ENCODE data around the gene MAP3K5.

MAP3K5 gene

GRCh38 chr6:136644597-136644952, 147.7 kb downstream of the MAP3K5 start:
- no peak for DNase-seq (ENCODE audit: low spot score)

GRCh38 chr6:136643850-136644596, 148.3 kb downstream of the MAP3K5 start:
- DNase-seq (ENCODE audit: low spot score): peak; percentile 83

GRCh38 chr6:136641873-136642465, 150.3 kb downstream of the MAP3K5 start:
- no peak for DNase-seq (ENCODE audit: low spot score)

GRCh38 chr6:136641166-136641565, 151.1 kb downstream of the MAP3K5 start:
- no peak for DNase-seq (ENCODE audit: low spot score)

GRCh38 chr6:136640132-136640915, 152.0 kb downstream of the MAP3K5 start:
- DNase-seq (ENCODE audit: low spot score): no peak

GRCh38 chr6:136639702-136640101, 152.6 kb downstream of the MAP3K5 start:
- DNase-seq (ENCODE audit: low spot score): no peak

- DNase-seq (ENCODE audit: low spot score): no peak
These were observed 156.7 kb downstream of the MAP3K5 start for GRCh38 chr6:136635615-136636014.

GRCh38 chr6:136633355-136633754, 158.9 kb downstream of the MAP3K5 start:
- DNase-seq (ENCODE audit: low spot score): no peak

GRCh38 chr6:136628996-136629395, 163.3 kb downstream of the MAP3K5 start:
- no peak for DNase-seq (ENCODE audit: low spot score)

GRCh38 chr6:136627191-136627590, 165.1 kb downstream of the MAP3K5 start:
- no peak for DNase-seq (ENCODE audit: low spot score)

GRCh38 chr6:136625293-136625692, 167.0 kb downstream of the MAP3K5 start:
- DNase-seq (ENCODE audit: low spot score): no peak

GRCh38 chr6:136624347-136624746, 167.9 kb downstream of the MAP3K5 start:
- no peak for DNase-seq (ENCODE audit: low spot score)

GRCh38 chr6:136618086-136618485, 174.2 kb downstream of the MAP3K5 start:
- DNase-seq (ENCODE audit: low spot score): no peak

- no peak for DNase-seq (ENCODE audit: low spot score)
These were observed 175.8 kb downstream of the MAP3K5 start for GRCh38 chr6:136616527-136616926.

GRCh38 chr6:136614994-136615393, 177.3 kb downstream of the MAP3K5 start:
- no peak for DNase-seq (ENCODE audit: low spot score)

- no peak for DNase-seq (ENCODE audit: low spot score)
These were observed 177.9 kb downstream of the MAP3K5 start for GRCh38 chr6:136614350-136614749.

- DNase-seq (ENCODE audit: low spot score): no peak
These were observed 178.8 kb downstream of the MAP3K5 start for GRCh38 chr6:136613477-136613876.

- DNase-seq (ENCODE audit: low spot score): no peak
These were observed 179.4 kb downstream of the MAP3K5 start for GRCh38 chr6:136612666-136613389.

- DNase-seq (ENCODE audit: low spot score): no peak
These were observed 180.5 kb downstream of the MAP3K5 start for GRCh38 chr6:136611746-136612145.

- DNase-seq (ENCODE audit: low spot score): no peak
These were observed 181.1 kb downstream of the MAP3K5 start for GRCh38 chr6:136611133-136611532.

GRCh38 chr6:136609873-136610706, 182.2 kb downstream of the MAP3K5 start:
- no peak for DNase-seq (ENCODE audit: low spot score)

GRCh38 chr6:136608991-136609390, 183.3 kb downstream of the MAP3K5 start:
- DNase-seq (ENCODE audit: low spot score): no peak
